Measurements from ENCODE around the gene LATS2. TPM values are rescaled to one million over a fixed set of nuclear protein-coding genes. Genes with fewer than 3 reads are reported as not detected.

LATS2 gene
- total RNA-seq, 6 experiments from 2014 or later: 6.8 to 12.8 (median 8.7) TPM

- Histone ChIP-seq H3K4me1 (peaks cover 0 to 5% (median 0%) of the 10 kb centered on the region in 4 donors), H3K36me3 (no peaks in the 10 kb centered on the region), H3K27me3 (no peaks in the 10 kb centered on the region), H3K27ac (no peak overlapping the region), H3K9me3 (no peaks in the 10 kb centered on the region), H3K4me3 (no peak overlapping the region)
- TF ChIP-seq POLR2A (IDR thresholded peaks at IDR 0.05): no peak
- TF ChIP-seq CTCF (IDR thresholded peaks at IDR 0.05): no peak
- DNase-seq: no peak
- intact Hi-C loops (cut with DNase I): loop anchor here in 1 of 2 donors (10.0 kb wide), 1 partner anchor 58 kb away; no protein-coding TSS in a partner anchor
- 87% methylated on average over 17 of the region's 20 CpGs for WGBS (ENCODE audit: insufficient coverage, low coverage, low lambda C conversion rate, missing lambda C conversion rate)
- ATAC-seq: no peak
Observed at GRCh38 chr13:21077076-21077787, 15.8 kb upstream of the LATS2 start.

GRCh38 chr13:21076253-21076652 is 14.9 kb upstream of the LATS2 start:
- peaks cover 0 to 5% (median 0%) of the 10 kb centered on the region in 4 donors for H3K4me1 ChIP-seq
- intact Hi-C loops (cut with DNase I): loop anchor here in 1 of 2 donors (10.0 kb wide), 1 partner anchor 59 kb away; no protein-coding TSS in a partner anchor
- ATAC-seq (no peak), DNase-seq (no peak)
- H3K27me3 ChIP-seq: no peaks in the 10 kb centered on the region
- no peak overlapping the region for H3K4me3 ChIP-seq
- 72% methylated on average over 16 of the region's 18 CpGs for WGBS (ENCODE audit: insufficient coverage, low coverage, low lambda C conversion rate, missing lambda C conversion rate)
- no peak overlapping the region for H3K27ac ChIP-seq
- no peaks in the 10 kb centered on the region for H3K36me3 ChIP-seq
- H3K9me3 ChIP-seq: no peaks in the 10 kb centered on the region
- TF ChIP-seq POLR2A (IDR thresholded peaks at IDR 0.05) (no peak), CTCF (IDR thresholded peaks at IDR 0.05) (no peak)

GRCh38 chr13:21075379-21076249 is 14.2 kb upstream of the LATS2 start:
- TF ChIP-seq POLR2A (IDR thresholded peaks at IDR 0.05) (no peak), CTCF (IDR thresholded peaks at IDR 0.05) (no peak)
- WGBS (ENCODE audit: insufficient coverage, low coverage, low lambda C conversion rate, missing lambda C conversion rate): 6% methylated on average over 32 of the region's 64 CpGs
- DNase-seq (peak in 1 of 3 donors; percentile 38), ATAC-seq (peak; percentile 54 to 62 (median 58))
- Histone ChIP-seq H3K27ac (peak overlapping the region; percentile 10 to 57 (median 13)), H3K27me3 (no peaks in the 10 kb centered on the region), H3K36me3 (no peaks in the 10 kb centered on the region), H3K4me1 (peaks cover 0 to 5% (median 0%) of the 10 kb centered on the region in 4 donors), H3K9me3 (no peaks in the 10 kb centered on the region), H3K4me3 (peak overlapping the region; percentile 34 to 50 (median 35))
- intact Hi-C loops (cut with DNase I): loop anchor here in 1 of 2 donors (10.0 kb wide), 1 partner anchor 59 kb away; no protein-coding TSS in a partner anchor

GRCh38 chr13:21075011-21075378 is 13.6 kb upstream of the LATS2 start:
- Histone ChIP-seq H3K27ac (peak overlapping the region; percentile 10 to 57 (median 13)), H3K4me3 (peak overlapping the region; percentile 34 to 50 (median 35)), H3K36me3 (no peaks in the 10 kb centered on the region), H3K27me3 (no peaks in the 10 kb centered on the region), H3K9me3 (no peaks in the 10 kb centered on the region), H3K4me1 (peaks cover 0 to 5% (median under 1%) of the 10 kb centered on the region in 4 donors)
- peak; percentile 64 to 71 (median 66) for ATAC-seq
- TF ChIP-seq CTCF (IDR thresholded peaks at IDR 0.05): no peak
- TF ChIP-seq POLR2A (IDR thresholded peaks at IDR 0.05): no peak
- WGBS (ENCODE audit: insufficient coverage, low coverage, low lambda C conversion rate, missing lambda C conversion rate): 22% methylated on average over 7 of the region's 9 CpGs
- intact Hi-C loops (cut with DNase I): loop anchor here in 1 of 2 donors (10.0 kb wide), 1 partner anchor 60 kb away; no protein-coding TSS in a partner anchor
- DNase-seq: no peak
